Keratinocyte (primary cell): ENCODE results near the gene PCTP. TPM values are rescaled to one million over a fixed set of nuclear protein-coding genes. Genes with fewer than 3 reads are reported as not detected.

Source experiments
- DNase-seq: peaks from one replicate; pipeline ENCODE4 v3.0.0-alpha.2; 2011; ENCODE audit warnings: low read depth, missing footprints, low spot score
- FAIRE-seq: peaks from 2 replicates; lab custom pipeline; 2011; peaks lifted over from hg19 to GRCh38; lab: Jason Lieb, UNC
- H2AFZ ChIP-seq: 2 replicates; pipeline ENCODE4 v1.6.0; 2012; ENCODE audit warnings: low read length, control low read depth, inconsistent platforms; ENCODE audit not compliant: control insufficient read depth
- H3K27ac ChIP-seq: 2 replicates; pipeline ENCODE4 v1.5.1; 2011; ENCODE audit warnings: low read length; ENCODE audit not compliant: control insufficient read depth, insufficient read depth
- H3K27me3 ChIP-seq: 3 replicates; pipeline ENCODE4 v1.6.0; 2011; ENCODE audit warnings: low read length; ENCODE audit not compliant: control insufficient read depth, insufficient read depth; ENCODE audit errors: extremely low read depth
- H3K36me3 ChIP-seq, 2 experiments: 2 replicates in 1 of 2; 3 replicates in 1 of 2; pipeline ENCODE4 v1.5.1; 2011; ENCODE audit warnings: low read length in 2 of 2, mild to moderate bottlenecking in 1 of 2; ENCODE audit not compliant: control insufficient read depth in 2 of 2, insufficient read depth in 2 of 2; ENCODE audit errors: extremely low read depth in 1 of 2
- H3K4me1 ChIP-seq: 3 replicates; pipeline ENCODE4 v1.5.1; 2011; ENCODE audit warnings: low read length; ENCODE audit not compliant: control insufficient read depth, insufficient read depth; ENCODE audit errors: extremely low read depth
- H3K4me2 ChIP-seq: 3 replicates; pipeline ENCODE4 v1.6.0; 2011; ENCODE audit warnings: low read depth, low read length; ENCODE audit not compliant: control insufficient read depth, insufficient read depth; ENCODE audit errors: extremely low read depth
- H3K4me3 ChIP-seq, 3 experiments: fragments of 200-600 bp in 1 of 3; sonication (generic) in 1 of 3; 2 replicates in 2 of 3; 3 replicates in 1 of 3; pipeline ENCODE4 v1.5.1; 2011 to 2016; ENCODE audit warnings: low read length in 3 of 3, mild to moderate bottlenecking in 3 of 3, control low read depth in 2 of 3, inconsistent platforms in 1 of 3, low read depth in 1 of 3, mixed read lengths in 1 of 3, mixed run types in 1 of 3, moderate library complexity in 1 of 3; ENCODE audit not compliant: control insufficient read depth in 2 of 3, insufficient read depth in 2 of 3; ENCODE audit errors: extremely low read depth in 1 of 3
- H3K79me2 ChIP-seq: 2 replicates; pipeline ENCODE4 v1.6.0; 2012; ENCODE audit warnings: low read length; ENCODE audit not compliant: control insufficient read depth, insufficient read depth
- H3K9ac ChIP-seq: 3 replicates; pipeline ENCODE4 v1.6.0; 2011; ENCODE audit warnings: low read length; ENCODE audit not compliant: control insufficient read depth, insufficient read depth; ENCODE audit errors: extremely low read depth
- H3K9me1 ChIP-seq: 3 replicates; pipeline ENCODE4 v1.6.0; 2011; ENCODE audit warnings: low read length; ENCODE audit not compliant: control insufficient read depth, insufficient read depth; ENCODE audit errors: extremely low read depth
- H3K9me3 ChIP-seq: 2 replicates; pipeline ENCODE4 v1.5.1; 2012; ENCODE audit warnings: low read depth, low read length; ENCODE audit not compliant: control insufficient read depth
- H4K20me1 ChIP-seq: 3 replicates; pipeline ENCODE4 v1.6.0; 2011; ENCODE audit warnings: low read length; ENCODE audit not compliant: control insufficient read depth, insufficient read depth; ENCODE audit errors: extremely low read depth
- CTCF ChIP-seq, 3 experiments: IDR thresholded peaks in 1 of 3; conservative IDR thresholded peaks in 1 of 3; optimal IDR thresholded peaks in 1 of 3; 2 replicates in 2 of 3; 3 replicates in 1 of 3; pipeline versions ENCODE3 to v1.5.1; 2011; ENCODE audit warnings: low read length in 3 of 3, mild to moderate bottlenecking in 3 of 3, moderate library complexity in 2 of 3, control low read depth in 1 of 3, inconsistent platforms in 1 of 3; ENCODE audit not compliant: insufficient read depth in 2 of 3; ENCODE audit errors: extremely low read depth in 1 of 3
- EZH2 ChIP-seq: IDR thresholded peaks from one replicate; pipeline ENCODE4 v1.6.1; 2012; ENCODE audit warnings: inconsistent platforms, mild to moderate bottlenecking, low read length, moderate library complexity
- dilution Hi-C: fragments of 300-500 bp; cut with MboI; formaldehyde crosslinking; loops from one replicate; pipeline ENCODE4 v1.7.0; 2020; ENCODE audit warnings: low sequenced_read_pairs; ENCODE audit not compliant: extremely low pct_ligation_motif_present
- polyA plus RNA-seq, 5 experiments: library from polyadenylated mRNA; depleted of rRNA in 3 of 5; stranded (reverse) in 3 of 5; stranded (forward) in 1 of 5; unstranded in 1 of 5; fragments of >200 nt; gene quantifications; 1 replicate in 1 of 5; 2 replicates in 3 of 5; 3 replicates in 1 of 5; pipeline versions ENCODE4 v1.2.1 to v1.2.3, GENCODE V29; 2011 to 2012; ENCODE audit warnings: missing spikeins in 2 of 5, low read depth in 1 of 5, low replicate concordance in 1 of 5

PCTP gene
- polyA plus RNA-seq, 1 donor (not counting 4 experiments of a cell fraction or from before 2014, with no cell fraction given), result 29.5 TPM

- Histone ChIP-seq H2AFZ (peak overlapping the region; percentile 34), H3K4me1 (peaks cover 4% of the 10 kb centered on the region), H3K36me3 (no peaks in the 10 kb centered on the region), H3K27ac (no peak overlapping the region), H3K4me2 (no peak overlapping the region), H4K20me1 (no peaks in the 10 kb centered on the region), H3K9me3 (no peaks in the 10 kb centered on the region), H3K9me1 (no peaks in the 10 kb centered on the region), H3K4me3 (no peak overlapping the region), H3K9ac (no peak overlapping the region), H3K79me2 (no peaks in the 10 kb centered on the region), H3K27me3 (no peaks in the 10 kb centered on the region)
- DNase-seq (no peak), FAIRE-seq (no peak)
- dilution Hi-C loops, result no loop called here
- TF ChIP-seq EZH2, result no peak
- TF ChIP-seq CTCF (optimal IDR thresholded peaks at IDR 0.05 in 1 of 3, IDR thresholded peaks at IDR 0.05 in 1 of 3, conservative IDR thresholded peaks at IDR 0.05 in 1 of 3; ENCODE audit: extremely low read depth in 1 of 3, insufficient read depth in 2 of 3, low read length in 3 of 3), result no peak
These were observed 43.8 kb upstream of the PCTP start for GRCh38 chr17:55706808-55707773.

DNA sequence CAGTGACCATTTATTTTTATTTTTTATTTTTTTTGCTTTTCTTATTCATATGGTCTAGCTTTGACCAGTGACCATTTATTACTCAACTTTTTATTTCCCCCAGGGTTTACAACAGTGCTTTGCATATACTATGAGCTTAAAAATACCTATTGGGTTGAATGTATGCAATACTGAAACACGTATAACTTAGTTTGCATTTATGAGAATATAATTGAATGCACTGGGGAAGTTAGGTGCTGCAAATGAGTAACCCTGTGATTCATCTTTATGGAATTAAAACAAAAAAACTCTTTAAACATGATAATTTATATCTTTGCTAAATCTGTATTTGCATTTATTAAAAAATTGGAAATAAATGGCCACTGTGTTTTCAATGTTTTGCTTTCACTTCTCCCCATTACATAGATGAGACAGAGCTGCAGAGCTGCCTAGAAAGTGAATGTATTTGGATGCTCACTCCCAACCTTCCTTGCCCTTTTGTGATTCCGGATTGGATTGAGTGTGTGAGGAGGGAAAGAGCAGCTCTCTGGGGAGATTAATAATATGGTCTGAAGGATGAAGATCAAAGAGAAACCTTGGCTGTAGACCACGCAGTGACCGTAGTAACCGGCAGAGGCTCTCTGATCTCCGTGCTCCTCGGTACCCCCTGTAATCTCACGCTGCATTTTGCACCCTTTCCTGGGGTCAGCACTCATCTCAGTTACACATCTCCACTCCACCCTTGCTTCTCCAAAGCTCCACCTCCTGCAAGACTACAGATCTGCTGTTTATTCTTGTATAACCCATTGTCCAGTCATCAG lies 42.5 kb upstream of the PCTP start:
- Histone ChIP-seq H3K9me1 (no peaks in the 10 kb centered on the region), H3K9ac (no peak overlapping the region), H3K36me3 (no peaks in the 10 kb centered on the region), H3K27me3 (no peaks in the 10 kb centered on the region), H2AFZ (no peak overlapping the region), H3K79me2 (no peaks in the 10 kb centered on the region), H3K9me3 (no peaks in the 10 kb centered on the region), H3K4me1 (peaks cover 4% of the 10 kb centered on the region), H3K27ac (no peak overlapping the region), H3K4me2 (peak overlapping the region; percentile 13), H3K4me3 (no peak overlapping the region), H4K20me1 (no peaks in the 10 kb centered on the region)
- DNase-seq (no peak), FAIRE-seq (no peak)
- dilution Hi-C loops, result no loop called here
- no peak for TF ChIP-seq EZH2
- TF ChIP-seq CTCF (optimal IDR thresholded peaks at IDR 0.05 in 1 of 3, IDR thresholded peaks at IDR 0.05 in 1 of 3, conservative IDR thresholded peaks at IDR 0.05 in 1 of 3; ENCODE audit: extremely low read depth in 1 of 3, insufficient read depth in 2 of 3, low read length in 3 of 3), result no peak
